Smooth muscle cell of the umbilical artery (primary cell): Measurements from ENCODE around the gene HMGA1. TPM values are rescaled to one million over a fixed set of nuclear protein-coding genes. Genes with fewer than 3 reads are reported as not detected.

Experiments used
- total RNA-seq: library from RNA; depleted of rRNA; stranded (reverse); fragments of >200 nt; gene quantifications from 2 replicates; pipeline ENCODE4 v1.2.3, GENCODE V29; 2014

The HMGA1 gene
- total RNA-seq: 73.6 and 257 TPM in 2 replicates

GRCh38 chr6:34236443-34237315 is at the start of gene HMGA1:
TSS of gene HMGA1 (plus strand) at chr6:34236873. CDS start at chr6:34240781, 3,908 bp downstream.

DNA sequence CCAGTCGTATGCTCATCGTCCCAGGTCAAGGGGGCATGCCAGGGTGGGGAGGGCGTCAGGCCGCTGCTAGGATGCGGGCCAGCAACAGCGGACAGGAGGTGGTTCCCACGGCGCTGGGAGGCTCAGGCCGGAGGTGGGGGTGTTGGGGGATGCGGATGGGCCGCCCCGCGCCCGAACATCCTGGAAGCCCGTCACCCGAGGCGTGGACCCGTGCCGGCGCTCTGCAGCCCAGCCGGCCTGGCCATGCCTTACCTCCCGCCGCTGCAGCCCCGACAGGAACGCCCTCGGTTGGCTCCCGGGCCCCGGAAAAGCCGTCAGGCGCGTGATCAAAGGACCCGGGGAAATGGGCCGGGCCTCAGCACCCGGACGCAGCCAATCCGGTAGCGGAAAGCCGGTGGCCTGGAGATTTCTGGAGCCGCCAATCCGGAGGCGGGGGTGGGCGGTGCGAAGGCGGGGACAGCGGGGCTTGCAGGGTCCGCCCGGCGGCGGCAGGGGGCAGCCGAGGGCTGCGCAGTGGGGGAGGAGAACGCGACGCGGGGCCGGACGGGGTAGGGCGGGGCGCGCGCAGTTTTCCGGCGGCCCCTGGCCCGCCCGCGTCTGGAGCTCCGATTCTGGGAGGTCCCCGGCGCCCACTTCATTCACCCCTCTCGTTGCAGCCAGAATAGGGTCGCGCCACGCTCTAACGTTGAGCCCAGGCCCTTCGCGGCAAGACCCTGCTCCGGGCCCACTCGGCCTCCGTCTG is 12.2 kb downstream of the HMGA1 start, which contains the start of gene SMIM29:
Gene SMIM29, minus strand, starts transcription at position 280 of the 742 bp plus-strand sequence. CDS start 1,215 bp downstream, outside the sequence.

Other genes with a start within 250 kb of the HMGA1 start
- gene GRM4, start 90.8 kb upstream of the HMGA1 start, total RNA-seq: 0.23 and 0.30 TPM in 2 replicates
- gene SMIM29, start 12.1 kb downstream of the HMGA1 start, total RNA-seq: 28.6 and 36.2 TPM in 2 replicates
- 13.1 and 16.1 TPM in 2 replicates for gene NUDT3, start 155.8 kb downstream of the HMGA1 start, total RNA-seq
- gene RPS10, start 189.2 kb downstream of the HMGA1 start, total RNA-seq: 934 and 2,972 TPM in 2 replicates
- gene PACSIN1, start 229.2 kb downstream of the HMGA1 start, total RNA-seq: not detected in 2 replicates